ENCODE data around the gene TCF19.

GRCh38 chr6:31116661-31117385 lies 41.6 kb upstream of the TCF19 start:
- TF ChIP-seq POLR2AphosphoS5 (IDR thresholded peaks at IDR 0.05), result no peak
- no peak for TF ChIP-seq CTCF (IDR thresholded peaks at IDR 0.05)
